Fibroblast of skin of left quadriceps (primary cell): ENCODE measurements around the gene ANGEL1.

Experiments
- DNase-seq, 2 experiments: peaks; one replicate each; pipeline ENCODE4 v3.0.0-alpha.2; 2013; ENCODE audit warnings: low read depth in 2 of 2

The ANGEL1 gene

DNA sequence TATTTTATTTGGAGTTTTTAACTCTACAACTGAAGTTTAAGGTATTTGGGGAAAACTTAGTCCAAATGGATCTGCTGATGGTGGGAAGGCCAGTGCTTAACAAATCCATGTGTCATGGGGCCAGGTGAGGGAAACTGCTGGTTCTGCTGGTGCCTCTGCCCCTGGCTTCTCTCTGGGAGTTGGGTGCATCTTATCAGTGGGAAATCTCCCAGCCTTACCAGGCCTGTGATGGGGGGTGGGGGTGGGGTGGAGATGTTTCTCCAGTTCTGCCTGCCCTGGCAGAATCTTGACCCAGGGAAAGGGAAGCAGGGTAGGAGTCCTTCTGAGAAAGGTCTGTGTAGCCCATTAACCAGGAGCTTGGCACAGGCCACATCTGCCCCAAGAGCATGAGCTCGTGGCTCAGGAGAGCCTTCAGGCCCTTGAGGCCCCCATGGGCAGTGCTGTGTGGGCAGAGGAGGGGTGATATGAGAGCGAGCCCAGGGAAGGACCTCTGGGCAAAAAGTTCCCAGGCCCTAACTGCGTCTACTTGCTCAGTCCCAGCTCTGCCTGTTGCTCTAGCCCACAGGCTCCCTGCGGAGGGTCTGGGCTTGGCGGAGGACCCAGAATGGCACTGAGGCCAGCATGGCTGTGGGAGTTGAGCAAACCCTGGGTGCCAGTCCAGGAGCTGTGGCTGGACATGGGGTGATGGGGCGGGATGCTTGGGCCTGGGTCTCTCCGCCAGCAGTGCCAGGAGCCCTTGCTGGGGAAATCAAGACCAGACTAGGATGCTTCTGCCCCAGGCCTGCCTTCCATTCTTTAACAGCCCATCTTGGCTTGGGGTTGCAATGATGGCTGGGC, 33.2 kb downstream of the ANGEL1 start:
- DNase-seq: no peak

DNA sequence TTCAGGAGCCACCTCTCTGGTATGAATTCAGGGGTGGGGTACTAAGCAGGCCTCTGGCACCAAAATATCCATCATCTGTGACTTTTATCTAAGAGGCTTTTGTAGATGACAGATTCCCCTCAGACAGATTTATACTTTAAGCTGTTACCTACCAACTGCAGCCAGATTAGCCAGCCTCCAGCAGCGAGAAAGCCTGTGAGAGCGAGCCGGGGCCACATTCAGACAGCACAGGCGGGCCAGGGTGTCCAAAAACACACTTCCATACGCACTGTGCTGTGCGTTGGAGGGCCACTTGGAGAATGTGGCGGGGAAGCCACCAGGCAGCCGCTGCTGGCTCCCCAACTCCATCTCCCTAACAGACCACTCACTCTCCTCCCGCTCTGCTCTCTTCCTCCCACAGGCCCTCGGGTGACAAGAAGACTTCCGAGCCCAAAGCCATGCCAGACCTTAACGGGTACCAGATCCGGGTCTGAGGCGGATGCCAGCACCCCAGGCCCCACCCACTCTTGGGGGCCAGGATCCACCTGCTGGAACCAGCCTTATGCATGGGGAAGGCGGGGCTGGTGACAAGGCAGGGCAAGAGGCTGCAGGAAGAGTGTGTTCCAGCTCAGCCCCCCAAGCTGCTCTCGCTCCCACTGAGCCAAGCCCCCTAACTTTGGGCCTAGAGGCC, 34.0 kb downstream of the ANGEL1 start:
- no peak for DNase-seq

DNA sequence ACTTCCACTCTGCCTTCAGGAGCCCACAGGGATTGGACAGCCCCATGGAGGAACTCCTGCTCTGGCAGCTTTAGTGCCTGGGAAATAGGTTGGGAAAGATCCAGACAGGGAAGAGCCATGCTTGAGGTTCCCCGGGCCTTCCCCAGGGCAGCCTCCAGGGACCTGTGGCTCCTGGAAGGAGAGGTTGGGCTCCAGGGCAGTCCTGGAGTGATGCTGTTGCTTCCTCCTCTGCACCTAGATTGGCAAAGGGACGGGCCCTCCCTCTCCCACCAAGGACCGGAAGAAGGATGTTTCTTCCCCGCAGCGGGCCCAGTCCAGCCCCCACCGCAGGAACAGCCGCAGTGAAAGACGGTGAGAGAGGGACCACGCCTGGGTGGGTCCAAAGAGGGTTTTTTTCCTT, 35.0 kb downstream of the ANGEL1 start:
- no peak for DNase-seq

DNA sequence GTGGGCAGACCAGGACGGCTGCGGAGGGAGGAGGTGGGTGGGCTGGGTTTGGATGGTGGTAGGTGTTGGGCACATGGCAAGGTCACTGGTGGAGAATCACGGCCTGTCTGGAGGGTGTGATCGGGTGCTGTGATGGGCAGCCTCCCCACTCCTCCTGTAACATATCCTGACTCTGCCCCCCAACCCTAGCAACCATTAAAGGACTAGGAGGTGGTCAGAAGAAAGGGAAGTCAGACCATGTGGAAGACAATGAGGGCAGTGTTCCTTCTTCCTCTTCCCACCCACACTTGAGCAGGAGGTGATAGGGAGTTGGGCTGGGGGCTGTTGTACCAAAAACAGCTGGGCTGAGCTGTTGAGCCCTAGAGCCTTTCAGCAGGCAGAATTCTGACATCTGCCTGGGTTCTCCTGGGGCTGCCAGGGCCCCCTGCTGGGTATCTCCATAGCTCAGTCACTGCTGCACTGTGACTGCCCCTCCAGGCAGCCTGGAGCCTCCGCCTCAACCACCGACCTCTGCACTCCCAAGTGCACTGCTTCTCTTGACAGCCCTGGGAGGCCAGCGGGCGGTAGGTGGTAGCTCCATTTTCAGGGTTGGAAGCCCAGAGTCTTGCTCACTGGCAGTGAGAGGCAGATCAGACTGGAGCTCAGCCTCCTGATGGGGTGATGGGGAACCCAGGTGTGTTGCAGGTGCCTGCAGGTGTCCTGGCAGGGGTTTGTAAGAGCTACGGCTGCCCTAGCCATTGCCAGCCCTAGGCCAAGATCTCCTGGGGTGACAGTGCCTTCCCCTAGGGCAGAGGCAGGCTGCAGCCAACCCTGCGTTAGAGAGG, 36.0 kb downstream of the ANGEL1 start:
- no peak for DNase-seq

DNA sequence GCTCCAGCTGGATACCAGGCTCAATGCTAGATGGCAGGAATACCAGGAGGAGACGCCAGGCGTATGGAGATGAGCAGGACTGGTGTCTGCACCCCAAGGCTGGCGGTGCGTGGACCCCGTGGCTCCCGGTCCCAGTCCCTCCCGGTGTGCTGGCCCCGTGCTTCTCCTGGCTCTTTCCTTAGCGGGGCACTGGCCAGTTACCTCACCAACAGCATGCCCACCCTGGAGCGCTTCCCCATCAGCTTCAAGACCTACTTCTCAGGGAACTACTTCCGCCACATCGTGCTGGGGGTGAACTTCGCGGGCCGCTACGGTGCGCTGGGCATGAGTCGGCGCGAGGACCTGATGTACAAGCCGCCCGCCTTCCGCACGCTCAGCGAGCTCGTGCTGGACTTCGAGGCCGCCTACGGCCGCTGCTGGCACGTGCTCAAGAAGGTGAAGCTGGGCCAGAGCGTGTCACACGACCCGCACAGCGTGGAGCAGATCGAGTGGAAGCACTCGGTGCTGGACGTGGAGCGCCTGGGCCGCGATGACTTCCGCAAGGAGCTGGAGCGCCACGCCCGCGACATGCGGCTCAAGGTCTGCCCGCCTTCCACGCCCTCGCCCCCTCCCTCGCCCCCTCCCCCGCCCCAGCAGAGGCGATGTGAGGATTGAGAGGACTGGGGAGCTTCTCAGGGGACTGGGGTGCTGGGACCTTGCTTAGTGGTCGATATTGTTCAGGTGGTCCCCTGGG, 36.8 kb downstream of the ANGEL1 start:
- DNase-seq: no peak

DNA sequence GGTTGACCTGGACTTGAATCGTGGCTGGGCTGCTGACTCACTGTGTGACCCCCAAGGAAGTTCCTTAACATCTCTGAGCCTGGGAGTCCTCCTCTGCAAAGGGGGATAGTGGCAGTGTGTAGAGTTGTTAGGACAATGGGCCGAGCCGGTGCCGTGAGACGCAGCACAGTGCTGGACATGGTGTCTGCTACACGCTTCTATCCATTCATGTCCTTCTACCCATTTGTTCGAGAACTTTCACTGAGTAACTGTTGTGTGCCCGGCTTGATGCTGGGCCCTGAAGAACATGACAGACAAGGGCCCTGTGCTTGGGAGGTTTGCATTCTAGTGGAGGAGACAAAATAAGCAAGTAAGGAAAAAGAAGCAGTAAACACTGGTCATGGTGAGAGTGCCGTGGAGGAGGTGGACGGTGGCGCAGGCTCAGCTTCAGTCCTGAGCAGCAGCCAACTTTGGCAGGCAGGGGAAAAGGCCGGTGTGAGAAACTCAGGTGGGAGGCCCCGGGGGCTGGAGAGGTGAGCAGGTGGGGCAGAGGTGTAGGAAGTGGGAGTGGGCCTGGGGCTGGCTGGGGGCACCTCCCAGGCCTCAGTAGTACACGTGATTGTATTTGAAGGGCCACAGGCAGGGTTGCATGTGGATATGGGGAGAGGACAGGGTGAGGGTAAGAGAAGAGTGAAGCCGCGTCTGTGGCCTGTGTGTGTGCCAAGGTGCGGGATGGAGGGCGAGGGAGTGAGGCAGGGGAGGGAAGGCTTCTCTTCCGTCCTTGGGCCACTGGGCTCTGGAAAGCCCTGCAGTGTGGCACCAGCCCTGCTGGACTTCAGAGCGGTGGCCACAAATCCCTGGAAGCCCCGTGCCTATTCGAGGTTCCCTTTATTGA, 37.6 kb downstream of the ANGEL1 start:
- DNase-seq: no peak

DNA sequence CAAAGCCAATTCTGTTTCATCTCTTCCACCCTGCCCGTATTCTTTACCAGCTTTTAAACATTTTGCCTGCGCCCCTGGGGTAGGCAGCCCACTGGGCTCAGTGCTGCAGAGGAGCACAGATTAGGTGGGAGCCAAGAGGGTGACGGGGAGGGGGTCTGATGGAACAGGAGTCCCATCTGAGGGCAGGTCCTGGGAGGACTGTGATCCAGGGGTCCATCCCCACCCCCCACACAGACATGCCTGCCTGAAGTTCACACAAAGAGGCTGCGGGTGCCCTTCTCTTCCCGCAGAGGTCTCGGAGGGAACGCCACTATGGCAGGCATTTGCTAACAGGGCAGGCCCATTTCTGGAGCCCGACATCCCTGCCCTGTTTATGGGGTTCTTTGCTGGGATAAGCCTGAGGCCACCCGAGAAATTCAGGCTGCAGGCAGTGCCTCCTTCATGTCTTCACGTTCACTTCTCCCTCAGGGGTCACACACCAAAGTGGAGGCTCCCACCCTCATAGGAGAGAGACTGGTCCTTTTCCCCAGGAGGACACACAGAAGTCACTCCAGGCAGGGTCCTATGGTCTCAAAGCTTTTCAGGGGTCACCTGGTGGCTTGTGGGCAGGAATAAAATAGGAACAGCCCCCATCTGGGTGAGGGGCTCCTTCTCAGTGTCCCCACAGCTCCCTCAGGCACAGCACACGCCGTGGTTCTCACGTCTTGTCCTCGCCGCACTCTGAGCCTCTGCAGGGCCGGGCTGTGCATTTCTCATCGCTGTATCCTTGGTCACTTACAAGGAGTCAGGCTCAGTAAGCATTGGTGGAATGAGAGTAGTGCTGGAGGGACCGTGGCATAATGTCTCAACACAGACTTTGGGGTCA, 38.5 kb downstream of the ANGEL1 start:
- no peak for DNase-seq

DNA sequence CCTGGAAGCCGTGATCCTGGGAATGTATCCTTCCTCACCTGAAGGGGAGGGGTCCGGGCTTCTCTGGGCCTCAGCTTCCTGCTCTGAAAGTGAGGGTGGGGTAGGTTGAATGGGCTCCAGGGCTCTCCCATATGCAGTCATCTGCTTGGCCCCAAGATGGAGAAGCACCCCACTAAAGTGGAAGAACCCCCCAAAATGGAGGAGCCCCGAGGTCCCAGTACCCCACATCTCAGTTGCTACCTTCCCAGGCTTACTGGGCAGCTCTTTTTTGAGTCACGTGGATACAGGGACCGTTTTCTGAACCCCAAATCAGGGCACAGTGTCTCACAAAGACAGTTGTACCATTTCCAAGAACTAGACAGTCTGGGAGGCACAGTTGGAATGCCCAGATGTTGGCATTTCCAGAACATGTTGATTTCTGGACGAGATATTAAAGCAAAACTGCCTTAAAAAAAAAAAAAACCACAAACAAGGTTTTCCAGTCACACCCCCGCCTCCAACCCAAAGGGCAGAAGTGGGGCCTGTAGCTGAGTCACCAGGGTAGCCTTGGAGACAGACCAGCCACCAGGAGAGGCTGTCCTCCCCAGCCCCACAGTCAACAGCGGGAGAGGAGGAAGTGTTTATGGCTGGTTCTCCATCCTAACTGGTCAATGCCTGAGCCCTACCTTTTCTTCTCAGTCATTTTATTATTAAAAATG, 39.3 kb downstream of the ANGEL1 start:
- DNase-seq: peak; percentile 41 to 44

DNA sequence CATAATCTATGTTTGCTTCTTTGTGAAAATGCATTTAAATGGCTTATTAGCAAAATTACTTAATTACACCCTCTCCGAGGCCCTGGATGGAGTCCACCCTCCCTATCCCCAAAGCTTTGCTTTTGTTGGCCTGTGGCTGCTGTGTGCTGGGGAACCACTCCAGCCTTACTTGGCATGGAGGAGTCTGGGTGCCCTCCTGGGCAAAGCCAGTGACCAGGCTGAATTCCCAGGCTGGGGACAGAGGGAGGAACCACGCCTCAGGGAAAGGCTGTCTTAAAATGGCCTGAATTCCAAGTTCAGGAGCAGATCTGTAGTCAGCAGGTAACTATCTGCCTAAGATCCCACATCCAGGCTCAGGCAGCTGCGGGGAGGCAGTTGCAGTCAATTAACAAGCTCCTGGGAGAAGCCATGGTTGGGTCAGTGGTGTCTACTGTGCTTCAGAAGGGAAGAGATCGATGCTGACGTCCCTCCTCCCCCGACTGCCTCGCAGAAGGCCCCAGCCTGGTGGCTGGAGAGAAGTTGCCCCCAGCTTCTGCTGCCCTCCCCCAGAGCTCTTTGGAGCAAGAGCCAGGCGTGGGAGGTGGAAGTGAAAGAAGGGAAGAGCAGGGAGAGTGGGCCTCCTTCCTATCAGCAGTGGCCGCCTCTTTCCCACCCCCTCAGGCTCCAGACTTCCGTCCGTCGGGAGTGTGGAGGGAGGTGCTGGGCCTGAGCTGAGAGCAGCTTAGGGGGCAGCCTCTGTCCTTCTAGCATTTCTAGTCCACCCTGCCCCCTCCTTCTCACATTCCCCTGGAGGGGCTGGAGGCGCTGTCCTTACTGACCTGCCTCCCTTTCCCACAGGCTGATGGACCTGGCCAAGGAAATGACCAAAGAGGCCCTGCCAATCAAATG, 40.1 kb downstream of the ANGEL1 start:
- no peak for DNase-seq

DNA sequence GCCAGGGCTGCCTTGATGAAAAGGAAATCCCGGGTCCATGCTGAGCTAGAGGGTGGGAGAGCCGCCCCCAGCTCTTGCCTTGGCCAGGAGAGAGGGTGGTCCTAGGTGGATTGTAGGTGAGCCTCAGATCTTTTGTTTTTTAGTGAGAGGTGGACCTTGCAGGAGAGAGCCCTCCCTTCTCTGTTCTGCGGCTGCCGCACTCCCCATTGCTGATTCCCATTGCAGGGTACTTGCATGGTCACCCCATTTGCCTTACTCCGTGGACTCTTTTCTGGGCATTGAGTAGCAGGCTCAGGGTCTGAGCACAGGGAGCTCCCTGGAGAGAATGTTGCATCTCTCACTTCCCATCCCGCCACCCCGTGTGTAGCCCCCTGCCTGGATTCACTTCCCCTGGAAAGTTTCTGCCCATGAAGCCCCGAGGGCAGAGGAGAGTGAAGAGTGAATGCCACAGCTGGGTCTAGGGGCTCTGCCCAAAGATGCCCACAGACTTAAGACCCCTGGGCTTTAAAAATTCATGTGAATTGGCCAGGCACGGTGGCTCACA, 41.2 kb downstream of the ANGEL1 start:
- DNase-seq: no peak

DNA sequence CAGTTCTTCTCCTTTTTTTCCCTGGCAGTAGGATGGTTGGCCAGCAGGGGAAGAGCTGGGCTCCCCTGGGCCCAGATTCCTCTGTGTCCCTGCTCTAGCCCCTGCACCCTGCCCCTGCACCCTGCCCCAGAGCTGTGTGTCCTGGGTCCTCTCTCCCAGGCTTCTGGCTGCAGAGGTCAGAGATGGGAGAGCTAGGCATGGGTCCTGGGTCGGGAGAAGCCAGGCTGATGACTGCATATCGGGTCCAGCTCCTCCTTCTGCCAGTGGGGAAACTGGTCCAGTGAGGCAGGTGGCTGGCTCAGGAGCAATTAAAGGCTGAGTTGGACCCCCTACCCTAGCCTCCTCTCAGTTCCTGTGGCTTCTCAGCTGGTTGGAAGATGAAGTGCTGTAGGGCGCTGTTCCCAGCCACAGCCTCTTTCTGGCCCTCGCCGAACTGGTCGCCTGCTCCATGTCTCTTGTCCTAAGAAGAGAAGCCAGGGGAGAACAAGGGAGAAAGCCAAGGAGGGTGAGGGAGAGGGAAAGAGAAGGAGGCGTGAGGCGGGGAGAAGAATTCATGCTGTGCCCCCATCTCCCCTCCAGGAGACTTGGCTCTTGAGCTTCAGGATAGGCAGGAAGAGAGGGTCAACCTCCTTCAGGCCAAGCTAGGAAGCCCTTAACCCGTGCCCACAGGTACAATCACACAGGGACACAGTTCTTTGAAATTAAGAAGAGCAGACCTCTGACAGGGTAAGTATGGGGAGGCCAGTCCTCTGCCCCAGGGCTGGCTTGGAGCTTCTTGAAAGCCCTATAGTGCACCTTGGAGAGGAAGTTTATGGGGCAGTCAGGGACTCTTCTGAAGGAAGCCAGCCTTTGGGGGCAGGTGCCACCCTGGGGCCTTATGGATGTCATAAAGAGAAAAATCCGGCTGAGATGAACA, 41.9 kb downstream of the ANGEL1 start:
- no peak for DNase-seq

DNA sequence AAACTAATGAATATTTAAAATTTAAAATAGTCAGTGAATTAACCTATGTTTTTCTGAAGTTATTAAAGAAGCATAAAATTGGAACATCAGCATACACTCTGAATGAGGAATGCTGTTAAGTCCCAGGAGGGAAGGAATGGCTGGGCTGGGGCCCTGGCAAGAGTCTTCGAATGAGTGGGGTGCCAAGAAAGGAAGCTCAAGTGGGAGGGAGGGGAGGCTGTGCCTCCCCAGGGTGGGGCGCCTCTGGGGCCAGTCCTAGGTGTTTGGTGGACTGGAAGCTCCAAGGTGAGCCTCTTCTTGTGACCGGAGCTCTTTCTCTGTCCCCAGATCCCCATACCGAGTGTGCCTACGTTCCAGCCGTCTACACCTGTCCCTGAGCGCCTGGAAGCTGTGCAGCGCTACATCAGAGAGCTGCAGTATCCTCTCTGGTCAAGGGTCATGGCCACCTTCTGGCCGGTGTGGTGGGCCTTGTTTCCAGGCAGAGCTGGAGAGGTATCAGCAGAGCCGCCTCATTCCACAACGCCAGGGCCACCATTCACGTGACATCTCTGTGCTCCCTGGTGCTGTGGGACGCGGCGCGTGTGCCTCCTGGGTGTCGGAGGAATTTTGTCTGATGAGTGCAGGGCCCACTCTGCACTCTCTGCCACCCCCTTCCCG, 42.9 kb downstream of the ANGEL1 start:
- DNase-seq: no peak

DNA sequence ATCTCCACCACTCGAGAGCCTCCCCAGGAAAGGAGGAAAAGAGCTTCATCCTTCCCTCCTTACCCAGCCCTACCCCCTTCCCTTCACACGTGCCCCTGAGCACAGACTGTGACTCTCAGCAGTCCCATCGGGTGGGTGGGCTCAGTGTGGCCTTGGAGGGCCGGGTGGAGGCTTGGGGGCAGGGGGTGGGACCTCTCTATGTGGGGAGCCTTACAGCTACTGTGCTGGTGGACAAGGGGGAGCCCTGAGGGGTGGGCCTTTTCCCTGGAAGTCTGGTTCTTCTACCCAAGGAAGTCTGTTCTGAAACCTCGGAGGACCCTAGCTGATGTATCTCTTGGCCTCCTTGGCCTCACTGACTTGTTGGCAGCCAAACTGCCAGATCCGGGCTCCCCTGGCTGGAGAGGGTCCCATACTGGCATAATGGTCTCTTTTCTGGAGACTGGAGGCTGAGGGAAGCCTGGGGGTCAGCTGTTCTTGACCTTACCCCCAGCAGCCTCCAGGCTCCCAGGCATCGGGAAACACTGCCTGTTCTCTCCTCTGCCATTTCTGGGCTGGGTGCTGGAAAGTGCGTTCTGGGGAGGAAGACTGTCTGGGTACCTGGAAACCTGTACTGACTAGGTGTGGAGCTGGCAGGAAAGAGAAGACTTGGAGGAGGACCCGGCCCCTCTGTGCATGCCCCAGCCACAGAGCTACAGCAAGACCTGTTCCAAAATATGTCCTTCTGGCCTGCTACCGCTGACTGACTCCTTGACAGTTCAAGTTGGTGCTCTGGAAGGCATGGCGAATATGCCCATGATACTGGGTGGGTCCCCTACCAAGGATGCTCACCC, 43.8 kb downstream of the ANGEL1 start:
- DNase-seq: no peak

DNA sequence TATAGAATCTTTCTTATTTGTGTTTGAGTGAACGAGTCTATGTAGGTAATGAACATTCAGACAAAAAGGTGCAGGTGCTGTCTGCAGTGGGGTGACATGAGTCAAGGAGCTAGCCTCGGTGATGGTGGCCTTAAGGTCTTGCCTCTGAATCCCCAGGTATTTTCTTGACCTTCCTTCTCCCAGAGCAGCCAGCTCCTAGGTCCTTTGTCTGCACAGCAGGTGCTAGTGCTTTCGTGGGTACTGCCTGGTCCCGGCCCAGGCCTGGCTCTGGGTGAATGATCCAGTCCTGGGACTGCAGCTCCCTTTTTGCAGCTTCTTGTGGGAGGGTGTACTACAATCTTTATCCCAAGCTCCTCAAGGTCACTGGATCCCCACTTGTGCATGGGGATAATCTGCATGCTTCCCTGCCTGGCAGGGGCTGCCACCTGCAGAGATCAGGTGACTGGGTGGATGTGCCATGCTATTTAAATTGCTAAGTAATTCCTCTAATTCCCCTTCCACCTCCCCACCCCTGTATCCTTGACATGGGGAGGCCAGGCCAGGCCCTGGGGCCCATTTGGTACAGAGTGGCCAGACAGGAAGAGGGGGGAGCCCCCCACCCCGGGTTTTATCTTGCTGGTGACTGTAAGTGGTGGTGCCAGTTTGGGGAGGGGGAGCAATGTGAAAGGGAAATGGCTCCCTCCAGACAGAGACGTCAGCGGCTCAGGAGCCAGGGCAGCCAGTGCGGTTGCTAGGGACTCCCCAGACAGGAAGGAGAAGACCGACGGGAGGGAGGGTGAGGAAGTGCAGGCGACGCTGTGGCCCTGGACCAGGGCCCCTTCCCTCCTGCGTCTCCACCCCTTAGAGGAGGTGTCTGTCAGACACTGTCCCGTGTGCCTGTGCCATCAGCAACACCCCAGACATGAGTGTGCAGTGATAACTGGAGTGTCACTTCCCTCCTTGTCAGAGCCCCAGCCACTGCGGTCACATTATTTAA, 44.7 kb downstream of the ANGEL1 start:
- no peak for DNase-seq
